ENCODE measurements around the gene MED1. TPM values are rescaled to one million over a fixed set of nuclear protein-coding genes. Genes with fewer than 3 reads are reported as not detected.

Gene MED1
- polyA plus RNA-seq, 3 donors, result 5.0 to 9.1 (median 7.6) TPM

DNA sequence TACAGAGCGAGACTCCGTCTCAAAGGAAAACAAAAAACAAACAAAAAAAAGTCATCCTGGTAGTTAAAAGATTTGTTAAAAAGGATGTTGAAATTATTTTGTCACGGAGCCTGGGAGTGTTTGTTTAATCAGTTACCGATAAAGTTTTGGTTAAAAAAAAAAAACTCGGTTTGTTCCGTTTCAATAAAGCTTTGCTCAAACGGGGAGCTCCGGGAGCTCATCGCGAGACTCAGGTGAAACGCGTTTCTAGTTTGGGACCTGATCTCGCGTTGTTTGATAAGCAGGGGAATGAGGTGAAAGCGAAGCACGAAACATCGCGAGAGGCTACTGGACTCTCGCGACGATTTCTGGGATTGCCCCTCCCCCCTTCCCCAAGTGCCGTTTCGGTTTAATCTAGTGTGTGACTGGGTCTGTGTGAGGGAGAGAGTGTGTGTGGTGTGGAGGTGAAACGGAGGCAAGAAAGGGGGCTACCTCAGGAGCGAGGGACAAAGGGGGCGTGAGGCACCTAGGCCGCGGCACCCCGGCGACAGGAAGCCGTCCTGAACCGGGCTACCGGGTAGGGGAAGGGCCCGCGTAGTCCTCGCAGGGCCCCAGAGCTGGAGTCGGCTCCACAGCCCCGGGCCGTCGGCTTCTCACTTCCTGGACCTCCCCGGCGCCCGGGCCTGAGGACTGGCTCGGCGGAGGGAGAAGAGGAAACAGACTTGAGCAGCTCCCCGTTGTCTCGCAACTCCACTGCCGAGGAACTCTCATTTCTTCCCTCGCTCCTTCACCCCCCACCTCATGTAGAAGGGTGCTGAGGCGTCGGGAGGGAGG, 10.3 kb upstream of the MED1 start, which contains the start of gene CDK12:
CDK12 (plus strand) TSS at position 374 of the 813 bp plus-strand sequence. CDS start 586 bp downstream, outside the sequence.
- Mint-ChIP-seq H3K4me1 (peaks cover 37% of the 10 kb centered on the region), H3K9me3 (peaks cover 0 to 8% (median 0%) of the 10 kb centered on the region in 7 donors), H3K27me3 (ENCODE audit: low read depth in 3 of 3) (peaks cover 0 to 2% (median 1%) of the 10 kb centered on the region in 3 donors), H3K36me3 (peaks cover 4 to 15% of the 10 kb centered on the region in 2 donors), H3K4me3 (peak within 1 kb of the TSS; percentile 96 to 100), H3K27ac (peak within 1 kb of the TSS; percentile 97 to 100 (median 99))
- WGBS (ENCODE audit: insufficient coverage), result 0% methylated on average over 28 of the region's 51 CpGs
- Histone ChIP-seq H3K27ac (ENCODE audit: low read depth in 1 of 2, low read length in 2 of 2) (peak within 1 kb of the TSS; percentile 97 to 98), H3K9ac (ENCODE audit: insufficient read depth, low read length, poor library complexity, severe bottlenecking) (peak within 1 kb of the TSS; percentile 94), H3K4me1 (ENCODE audit: control insufficient read depth in 1 of 2, insufficient read depth in 2 of 2, low read length in 2 of 2) (peaks cover 24 to 34% of the 10 kb centered on the region in 2 donors), H2AFZ (ENCODE audit: insufficient read depth, low read depth, low read length, poor library complexity, severe bottlenecking) (peak within 1 kb of the TSS; percentile 80), H3K36me3 (replicated peaks in 1 of 2; ENCODE audit: control insufficient read depth in 1 of 2, insufficient read depth in 2 of 2, low read length in 2 of 2) (peaks cover 0 to 10% of the 10 kb centered on the region in 2 donors), H3K4me2 (replicated peaks; ENCODE audit: extremely low read depth, low read length, poor library complexity, severe bottlenecking) (peak within 1 kb of the TSS; percentile 79), H3K9me3 (replicated peaks in 1 of 2; ENCODE audit: control insufficient read depth in 1 of 2, insufficient read depth in 1 of 2, low read length in 2 of 2) (no peaks in the 10 kb centered on the region), H3K4me3 (replicated peaks in 1 of 3; ENCODE audit: low read depth in 2 of 3, low read length in 3 of 3) (peak within 1 kb of the TSS; percentile 82 to 97 (median 84)), H4K20me1 (ENCODE audit: insufficient read depth, low read length) (peaks cover 40% of the 10 kb centered on the region), H3K27me3 (ENCODE audit: control insufficient read depth in 2 of 2, insufficient read depth in 2 of 2, low read length in 2 of 2) (no peaks in the 10 kb centered on the region), H3K79me2 (ENCODE audit: insufficient read depth, low read length) (peaks cover 52% of the 10 kb centered on the region)
- DNase-seq, result peak; percentile 99
- TF ChIP-seq, protein P1, sequence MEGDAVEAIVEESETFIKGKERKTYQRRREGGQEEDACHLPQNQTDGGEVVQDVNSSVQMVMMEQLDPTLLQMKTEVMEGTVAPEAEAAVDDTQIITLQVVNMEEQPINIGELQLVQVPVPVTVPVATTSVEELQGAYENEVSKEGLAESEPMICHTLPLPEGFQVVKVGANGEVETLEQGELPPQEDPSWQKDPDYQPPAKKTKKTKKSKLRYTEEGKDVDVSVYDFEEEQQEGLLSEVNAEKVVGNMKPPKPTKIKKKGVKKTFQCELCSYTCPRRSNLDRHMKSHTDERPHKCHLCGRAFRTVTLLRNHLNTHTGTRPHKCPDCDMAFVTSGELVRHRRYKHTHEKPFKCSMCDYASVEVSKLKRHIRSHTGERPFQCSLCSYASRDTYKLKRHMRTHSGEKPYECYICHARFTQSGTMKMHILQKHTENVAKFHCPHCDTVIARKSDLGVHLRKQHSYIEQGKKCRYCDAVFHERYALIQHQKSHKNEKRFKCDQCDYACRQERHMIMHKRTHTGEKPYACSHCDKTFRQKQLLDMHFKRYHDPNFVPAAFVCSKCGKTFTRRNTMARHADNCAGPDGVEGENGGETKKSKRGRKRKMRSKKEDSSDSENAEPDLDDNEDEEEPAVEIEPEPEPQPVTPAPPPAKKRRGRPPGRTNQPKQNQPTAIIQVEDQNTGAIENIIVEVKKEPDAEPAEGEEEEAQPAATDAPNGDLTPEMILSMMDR (IDR thresholded peaks at IDR 0.05), result no peak
- intact Hi-C loops (cut with micrococcal nuclease), result no loop called here

GRCh38 chr17:39455919-39456318, 4.9 kb upstream of the MED1 start:
- no peaks in the 10 kb centered on the region for H3K9me3 ChIP-seq (replicated peaks in 1 of 2; ENCODE audit: control insufficient read depth in 1 of 2, insufficient read depth in 1 of 2, low read length in 2 of 2)
- WGBS (ENCODE audit: insufficient coverage), result 100% methylated on average over 2 of the region's 4 CpGs
- peaks cover 10% of the 10 kb centered on the region for H3K79me2 ChIP-seq (ENCODE audit: insufficient read depth, low read length)
- H3K36me3 Mint-ChIP-seq, result no peaks in the 10 kb centered on the region
- H3K9me3 Mint-ChIP-seq, result peaks cover 0 to 9% (median 2%) of the 10 kb centered on the region in 7 donors
- H3K27ac ChIP-seq (ENCODE audit: low read depth in 1 of 2, low read length in 2 of 2), result no peak overlapping the region
- no peak overlapping the region for H2AFZ ChIP-seq (ENCODE audit: insufficient read depth, low read depth, low read length, poor library complexity, severe bottlenecking)
- no peak overlapping the region for H3K27ac Mint-ChIP-seq
- no peak overlapping the region for H3K4me2 ChIP-seq (replicated peaks; ENCODE audit: extremely low read depth, low read length, poor library complexity, severe bottlenecking)
- H4K20me1 ChIP-seq (ENCODE audit: insufficient read depth, low read length), result no peaks in the 10 kb centered on the region
- TF ChIP-seq, protein P1 (IDR thresholded peaks at IDR 0.05), result no peak
- H3K27me3 Mint-ChIP-seq (ENCODE audit: low read depth in 3 of 3), result peaks cover 1 to 2% (median 2%) of the 10 kb centered on the region in 3 donors
- no peak overlapping the region for H3K9ac ChIP-seq (ENCODE audit: insufficient read depth, low read length, poor library complexity, severe bottlenecking)
- no peak overlapping the region for H3K4me3 ChIP-seq (replicated peaks in 1 of 3; ENCODE audit: low read depth in 2 of 3, low read length in 3 of 3)
- no peak overlapping the region for H3K4me3 Mint-ChIP-seq
- no peak for DNase-seq
- intact Hi-C loops (cut with micrococcal nuclease), result no loop called here
- no peaks in the 10 kb centered on the region for H3K36me3 ChIP-seq (replicated peaks in 1 of 2; ENCODE audit: control insufficient read depth in 1 of 2, insufficient read depth in 2 of 2, low read length in 2 of 2)
- peaks cover 3% of the 10 kb centered on the region for H3K4me1 Mint-ChIP-seq
- peaks cover 8 to 11% of the 10 kb centered on the region in 2 donors for H3K4me1 ChIP-seq (ENCODE audit: control insufficient read depth in 1 of 2, insufficient read depth in 2 of 2, low read length in 2 of 2)
- H3K27me3 ChIP-seq (ENCODE audit: control insufficient read depth in 2 of 2, insufficient read depth in 2 of 2, low read length in 2 of 2), result no peaks in the 10 kb centered on the region

All from CD14-positive monocyte (primary cell).